Glomerular visceral epithelial cell (primary cell): ENCODE data around the gene VCL.
A peak's percentile ranks its signal among the peaks of the same experiment; 100 is the strongest.
"Not testable (repeated sequence)": the region's sequence is repeated elsewhere in the genome, so short reads cannot be mapped to it uniquely, and the experiment has no call there.

Experiments
- DNase-seq: peaks from one replicate; pipeline ENCODE4 v3.0.0-alpha.2; 2016; ENCODE audit errors: extremely low spot score

VCL gene

GRCh38 chr10:73971636-73972354 lies 26.1 kb upstream of the VCL start:
- no peak for DNase-seq

GRCh38 chr10:73973427-73973826 lies 24.5 kb upstream of the VCL start:
- DNase-seq, result no peak

- DNase-seq, result no peak
Measured at GRCh38 chr10:73974309-73974946, 23.5 kb upstream of the VCL start.

- no peak for DNase-seq
Measured at GRCh38 chr10:73975388-73975787, 22.5 kb upstream of the VCL start.

GRCh38 chr10:73979141-73979808 lies 18.6 kb upstream of the VCL start:
- no peak for DNase-seq

GRCh38 chr10:73979809-73980433 lies 18.0 kb upstream of the VCL start:
- no peak for DNase-seq

- DNase-seq, result no peak
Measured at GRCh38 chr10:73981812-73982211, 16.1 kb upstream of the VCL start.

GRCh38 chr10:73983096-73984047 lies 14.5 kb upstream of the VCL start:
- DNase-seq, result no peak

- no peak for DNase-seq
Measured at GRCh38 chr10:73989594-73990150, 8.2 kb upstream of the VCL start.

- DNase-seq, result no peak
Measured at GRCh38 chr10:73991203-73991883, 6.6 kb upstream of the VCL start.

- DNase-seq, result no peak
Measured at GRCh38 chr10:73991884-73992245, 6.1 kb upstream of the VCL start.

GRCh38 chr10:73992899-73993788 lies 4.8 kb upstream of the VCL start:
- DNase-seq, result no peak

- DNase-seq, result no peak
Measured at GRCh38 chr10:73995035-73995358, 2.9 kb upstream of the VCL start.

GRCh38 chr10:73997461-73997786 lies 492 bp upstream of the VCL start:
- DNase-seq, result no peak

- no peak for DNase-seq
Measured at GRCh38 chr10:73998623-73998928, 660 bp downstream of the VCL start.

- DNase-seq, result peak; percentile 94
Measured at GRCh38 chr10:73998929-73999691, 1.2 kb downstream of the VCL start.

GRCh38 chr10:73999703-74000102 lies 1.8 kb downstream of the VCL start:
- DNase-seq, result no peak

GRCh38 chr10:74000244-74000643 lies 2.3 kb downstream of the VCL start:
- not testable (repeated sequence) for DNase-seq
